ENCODE results near the gene UBXN11.

The UBXN11 gene

GRCh38 chr1:26259005-26259404, 47.4 kb downstream of the UBXN11 start:
- H2AFZ ChIP-seq (ENCODE audit: low read depth, low read length, severe bottlenecking), result no peak overlapping the region
- H3K79me2 ChIP-seq (ENCODE audit: insufficient read depth, low read length), result peaks cover 7% of the 10 kb centered on the region; the same call in 1 of the 2 replicates
- peaks cover 3% of the 10 kb centered on the region; the same call in 1 of the 2 replicates for H3F3A ChIP-seq (ENCODE audit: insufficient read depth)
- no peak overlapping the region for H3K9ac ChIP-seq (ENCODE audit: low read length)
- H3K36me3 ChIP-seq (ENCODE audit: low read length), result peaks cover 31% of the 10 kb centered on the region
- H4K20me1 ChIP-seq (ENCODE audit: low read depth, low read length), result no peaks in the 10 kb centered on the region
- no peaks in the 10 kb centered on the region for H3K27me3 ChIP-seq (ENCODE audit: low read length)
- no peak overlapping the region for H3K27ac ChIP-seq (ENCODE audit: low read depth, low read length)
- no peaks in the 10 kb centered on the region for H3K9me3 ChIP-seq (ENCODE audit: insufficient read depth, low read length)
- H3K4me2 ChIP-seq (ENCODE audit: low read depth, low read length, poor library complexity, severe bottlenecking), result no peak overlapping the region
- H3K4me3 ChIP-seq (ENCODE audit: insufficient read depth, low read length, poor library complexity, severe bottlenecking), result no peak overlapping the region
- H3K9me2 ChIP-seq (replicated peaks; ENCODE audit: insufficient read depth, low read length), result no peaks in the 10 kb centered on the region
- TF ChIP-seq EZH2phosphoT487 (conservative IDR thresholded peaks at IDR 0.05; ENCODE audit: low read length), result no peak
- TF ChIP-seq CTCF (IDR thresholded peaks at IDR 0.05; ENCODE audit: insufficient read depth, low read length, poor library complexity, severe bottlenecking), result no peak

- no peaks in the 10 kb centered on the region for H4K20me1 ChIP-seq (ENCODE audit: low read depth, low read length)
- peaks cover 29% of the 10 kb centered on the region for H3K36me3 ChIP-seq (ENCODE audit: low read length)
- no peak overlapping the region for H3K27ac ChIP-seq (ENCODE audit: low read depth, low read length)
- peaks cover 20% of the 10 kb centered on the region; the same call in 1 of the 2 replicates for H3K79me2 ChIP-seq (ENCODE audit: insufficient read depth, low read length)
- H3K4me3 ChIP-seq (ENCODE audit: insufficient read depth, low read length, poor library complexity, severe bottlenecking), result no peak overlapping the region
- no peak overlapping the region for H2AFZ ChIP-seq (ENCODE audit: low read depth, low read length, severe bottlenecking)
- no peak overlapping the region for H3K9ac ChIP-seq (ENCODE audit: low read length)
- no peaks in the 10 kb centered on the region for H3K9me3 ChIP-seq (ENCODE audit: insufficient read depth, low read length)
- no peaks in the 10 kb centered on the region for H3K9me2 ChIP-seq (replicated peaks; ENCODE audit: insufficient read depth, low read length)
- no peak for TF ChIP-seq CTCF (IDR thresholded peaks at IDR 0.05; ENCODE audit: insufficient read depth, low read length, poor library complexity, severe bottlenecking)
- no peaks in the 10 kb centered on the region for H3F3A ChIP-seq (ENCODE audit: insufficient read depth)
- no peak overlapping the region for H3K4me2 ChIP-seq (ENCODE audit: low read depth, low read length, poor library complexity, severe bottlenecking)
- H3K27me3 ChIP-seq (ENCODE audit: low read length), result no peaks in the 10 kb centered on the region
Measured at GRCh38 chr1:26257222-26257621, 49.2 kb downstream of the UBXN11 start.

- H3K79me2 ChIP-seq (ENCODE audit: insufficient read depth, low read length), result peaks cover 30% of the 10 kb centered on the region
- no peaks in the 10 kb centered on the region for H3K27me3 ChIP-seq (ENCODE audit: low read length)
- H3K4me2 ChIP-seq (ENCODE audit: low read depth, low read length, poor library complexity, severe bottlenecking), result no peak overlapping the region
- H2AFZ ChIP-seq (ENCODE audit: low read depth, low read length, severe bottlenecking), result no peak overlapping the region
- no peaks in the 10 kb centered on the region for H3F3A ChIP-seq (ENCODE audit: insufficient read depth)
- TF ChIP-seq CTCF (IDR thresholded peaks at IDR 0.05; ENCODE audit: insufficient read depth, low read length, poor library complexity, severe bottlenecking) (no peak), EZH2phosphoT487 (conservative IDR thresholded peaks at IDR 0.05; ENCODE audit: low read length) (no peak)
- H3K27ac ChIP-seq (ENCODE audit: low read depth, low read length), result no peak overlapping the region
- H3K36me3 ChIP-seq (ENCODE audit: low read length), result peaks cover 24% of the 10 kb centered on the region
- H3K9ac ChIP-seq (ENCODE audit: low read length), result no peak overlapping the region
- H3K9me3 ChIP-seq (ENCODE audit: insufficient read depth, low read length), result no peaks in the 10 kb centered on the region
- no peak overlapping the region for H3K4me3 ChIP-seq (ENCODE audit: insufficient read depth, low read length, poor library complexity, severe bottlenecking)
- H3K9me2 ChIP-seq (replicated peaks; ENCODE audit: insufficient read depth, low read length), result no peaks in the 10 kb centered on the region
- no peaks in the 10 kb centered on the region for H4K20me1 ChIP-seq (ENCODE audit: low read depth, low read length)
Measured at GRCh38 chr1:26254404-26254803, 52.0 kb downstream of the UBXN11 start.
